MM.1S (cell line): ENCODE data around the gene CBX8.

ENCODE experiments used
- CTCF ChIP-seq: fragments of 300-600 bp; sonication (generic); IDR thresholded peaks from 2 replicates; pipeline ENCODE4 v1.5.1; 2016; ENCODE audit warnings: antibody characterized with exemption, low read length, mixed read lengths
- EZH2 ChIP-seq: fragments of 300-600 bp; sonication (generic); optimal IDR thresholded peaks from 2 replicates; pipeline ENCODE3; 2017; ENCODE audit warnings: low read depth, mild to moderate bottlenecking, antibody characterized with exemption, low read length, mixed read lengths

GRCh38 chr17:79822583-79823124 lies 25.8 kb upstream of the CBX8 start:
- TF ChIP-seq CTCF (no peak), EZH2 (no peak)
